ENCODE data around the gene RPTOR.

DNA sequence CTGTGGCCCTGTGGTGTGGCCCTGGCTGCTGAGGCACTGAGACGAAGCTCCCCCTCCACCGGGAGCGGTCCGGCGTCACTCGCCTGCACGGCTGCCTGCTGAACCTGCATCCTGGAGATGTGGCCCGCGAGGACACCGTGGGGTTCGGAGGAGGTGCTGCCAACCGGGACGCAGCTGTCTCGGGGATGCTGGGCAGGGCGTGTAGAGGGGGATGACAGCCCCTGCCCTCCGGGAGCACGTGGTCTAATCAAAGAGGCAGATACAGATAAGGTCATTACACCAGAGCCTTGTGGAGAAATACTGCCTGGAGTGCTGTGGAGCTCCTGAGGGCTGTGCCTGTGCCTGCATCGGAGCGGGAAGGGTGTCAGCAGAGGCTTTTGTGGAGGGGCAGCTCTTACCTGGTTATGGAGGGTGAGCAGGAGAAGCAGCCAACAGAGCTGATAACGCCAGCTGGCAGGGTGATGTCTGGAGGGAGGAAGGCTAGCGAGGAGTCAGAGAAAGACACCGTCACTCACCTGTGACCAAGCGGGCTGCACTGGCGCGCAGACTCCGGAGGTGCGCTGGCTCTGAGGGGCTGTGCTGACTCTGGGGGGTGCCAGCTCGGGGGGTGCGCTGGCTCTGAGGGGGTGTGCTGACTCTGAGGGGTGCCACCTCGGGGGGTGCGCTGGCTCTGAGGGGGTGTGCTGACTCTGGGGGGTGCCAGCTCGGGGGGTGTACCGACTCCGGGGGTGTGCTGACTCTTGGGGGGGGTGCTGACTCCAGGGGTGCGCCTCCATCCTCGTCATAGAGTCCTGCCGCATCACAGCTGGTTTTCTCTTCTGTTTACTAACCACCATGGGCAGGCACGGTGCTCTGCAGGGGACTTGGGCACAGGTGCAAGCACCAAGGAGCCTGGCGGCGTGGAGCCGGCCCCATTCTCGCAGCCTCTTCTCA is 342.3 kb downstream of the RPTOR start:
- no peak for TF ChIP-seq TBL1XR1 (IDR thresholded peaks at IDR 0.05; ENCODE audit: low read depth, low read length)
- TF ChIP-seq EP300 (IDR thresholded peaks at IDR 0.05; ENCODE audit: borderline replicate concordance in 1 of 2, control insufficient read depth in 1 of 2, low read depth in 2 of 2, low read length in 2 of 2) = no peak
- TF ChIP-seq CEBPB (IDR thresholded peaks at IDR 0.05; ENCODE audit: borderline replicate concordance in 1 of 2, low read depth in 2 of 2, low read length in 2 of 2) = no peak
- TF ChIP-seq RFX5 (IDR thresholded peaks at IDR 0.05; ENCODE audit: low read depth, low read length) = no peak
- no peak for TF ChIP-seq YY1 (IDR thresholded peaks at IDR 0.05; ENCODE audit: low read depth, low read length)
- TF ChIP-seq, protein P1, sequence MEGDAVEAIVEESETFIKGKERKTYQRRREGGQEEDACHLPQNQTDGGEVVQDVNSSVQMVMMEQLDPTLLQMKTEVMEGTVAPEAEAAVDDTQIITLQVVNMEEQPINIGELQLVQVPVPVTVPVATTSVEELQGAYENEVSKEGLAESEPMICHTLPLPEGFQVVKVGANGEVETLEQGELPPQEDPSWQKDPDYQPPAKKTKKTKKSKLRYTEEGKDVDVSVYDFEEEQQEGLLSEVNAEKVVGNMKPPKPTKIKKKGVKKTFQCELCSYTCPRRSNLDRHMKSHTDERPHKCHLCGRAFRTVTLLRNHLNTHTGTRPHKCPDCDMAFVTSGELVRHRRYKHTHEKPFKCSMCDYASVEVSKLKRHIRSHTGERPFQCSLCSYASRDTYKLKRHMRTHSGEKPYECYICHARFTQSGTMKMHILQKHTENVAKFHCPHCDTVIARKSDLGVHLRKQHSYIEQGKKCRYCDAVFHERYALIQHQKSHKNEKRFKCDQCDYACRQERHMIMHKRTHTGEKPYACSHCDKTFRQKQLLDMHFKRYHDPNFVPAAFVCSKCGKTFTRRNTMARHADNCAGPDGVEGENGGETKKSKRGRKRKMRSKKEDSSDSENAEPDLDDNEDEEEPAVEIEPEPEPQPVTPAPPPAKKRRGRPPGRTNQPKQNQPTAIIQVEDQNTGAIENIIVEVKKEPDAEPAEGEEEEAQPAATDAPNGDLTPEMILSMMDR (IDR thresholded peaks at IDR 0.05 in 2 of 3, conservative IDR thresholded peaks at IDR 0.05 in 1 of 3; ENCODE audit: control insufficient read depth in 2 of 3, extremely low read depth in 1 of 3, insufficient read depth in 1 of 3, low read depth in 3 of 3, low read length in 3 of 3) = no peak
